ENCODE data around the gene ZNF175.

DNA sequence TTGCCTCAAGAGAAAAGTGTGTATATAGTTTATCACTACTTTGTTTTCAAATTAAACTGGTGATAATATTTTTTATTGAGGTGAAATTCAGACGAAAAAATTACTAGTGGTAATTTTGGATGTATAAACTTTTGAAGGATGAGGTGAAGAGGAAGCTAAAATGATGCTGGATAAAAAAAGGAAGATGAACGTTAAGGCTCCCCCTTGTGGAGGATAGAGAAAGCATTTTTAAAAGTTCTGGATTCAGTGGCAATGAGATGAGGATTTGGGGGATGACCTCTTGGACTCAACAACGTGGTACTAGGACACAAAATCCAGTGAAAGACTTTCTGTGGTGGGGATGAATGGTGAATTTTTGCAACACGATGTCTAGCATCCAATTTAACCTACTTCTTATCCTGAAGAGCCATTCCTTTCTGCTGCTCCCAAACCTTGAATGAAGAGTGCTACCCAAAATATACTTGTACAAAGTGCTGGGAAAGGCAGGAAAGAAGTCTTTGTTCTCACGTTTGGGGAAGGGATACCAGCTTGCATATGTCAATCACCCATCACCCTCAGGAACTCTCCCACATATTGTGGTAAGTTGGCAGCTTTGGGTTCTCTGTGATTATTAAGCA is 66.4 kb downstream of the ZNF175 start:
- TF ChIP-seq POLR2AphosphoS2 (conservative IDR thresholded peaks at IDR 0.05; ENCODE audit: low read length) (no peak), CTCF (IDR thresholded peaks at IDR 0.05) (peak; percentile 41), RFX5 (IDR thresholded peaks at IDR 0.05) (no peak), KDM5A (IDR thresholded peaks at IDR 0.05) (no peak), JUN (IDR thresholded peaks at IDR 0.05) (no peak), MAFK (IDR thresholded peaks at IDR 0.05; ENCODE audit: partially characterized antibody) (no peak), RNF2 (IDR thresholded peaks at IDR 0.05; ENCODE audit: borderline replicate concordance, low read depth) (no peak), RAD21 (conservative IDR thresholded peaks at IDR 0.05 in 1 of 2, IDR thresholded peaks at IDR 0.05 in 1 of 2) (peak; percentile 27 to 44; a peak in 2 of 5 replicates), SREBF2 (IDR thresholded peaks at IDR 0.05) (no peak), KDM1A (IDR thresholded peaks at IDR 0.05; ENCODE audit: low read depth) (no peak), NPAS2 (CRISPR knock-in tag; IDR thresholded peaks at IDR 0.05; ENCODE audit: borderline replicate concordance) (no peak), SMC3 (IDR thresholded peaks at IDR 0.05) (peak; percentile 33; the same call in 2 of the 3 replicates)

Data from A549 (cell line).